SK-N-SH (cell line): ENCODE results near the gene FRS2. TPM values are rescaled to one million over a fixed set of nuclear protein-coding genes. Genes with fewer than 3 reads are reported as not detected.
A peak's percentile ranks its signal among the peaks of the same experiment; 100 is the strongest.

Source experiments
- CTCF ChIA-PET: fragments of 300-600, 350-600 bp; formaldehyde crosslinking; extraction: SDS; loops from one replicate; lab custom pipeline; 2021; lab: Yijun Ruan, JAX
- POLR2A ChIA-PET: fragments of 350-600 bp; sonication (Branson Sonifier 250); formaldehyde crosslinking; extraction: SDS; loops from one replicate; lab custom pipeline; 2020; ENCODE audit warnings: antibody characterized with exemption, inconsistent platforms; lab: Yijun Ruan, JAX
- DNase-seq: peaks from one replicate; pipeline ENCODE4 v3.0.0; 2012
- H2AFZ ChIP-seq: fragments of 200-600 bp; sonication (generic); 2 replicates; pipeline ENCODE4 v1.8.1; 2016; ENCODE audit warnings: antibody characterized with exemption, mild to moderate bottlenecking, low read depth
- H3F3A ChIP-seq: fragments of 200-600 bp; sonication (generic); replicated peaks from 2 replicates; pipeline ENCODE3; 2016; ENCODE audit warnings: antibody characterized with exemption, mild to moderate bottlenecking; ENCODE audit not compliant: insufficient read depth
- H3K27ac ChIP-seq, 2 experiments: fragments of 200-500 bp in 1 of 2; fragments of 200-600 bp in 1 of 2; sonication (Bioruptor generic) in 1 of 2; sonication (generic), shearing (Covaris generic) in 1 of 2; 2 replicates each; pipeline versions ENCODE4 v1.5.1 to v1.6.1; 2014 to 2016; ENCODE audit warnings: low read depth in 2 of 2, inconsistent platforms in 1 of 2, low read length in 1 of 2, mild to moderate bottlenecking in 1 of 2, mixed read lengths in 1 of 2
- H3K27me3 ChIP-seq: fragments of 200-600 bp; sonication (generic), shearing (Covaris generic); 2 replicates; pipeline ENCODE4 v1.6.1; 2016; ENCODE audit warnings: mixed run types; ENCODE audit not compliant: insufficient read depth
- H3K36me3 ChIP-seq, 2 experiments: fragments of 200-500 bp in 1 of 2; fragments of 200-600 bp in 1 of 2; sonication (Bioruptor generic) in 1 of 2; sonication (generic) in 1 of 2; replicated peaks in 1 of 2; 2 replicates each; pipeline versions ENCODE3 to v1.5.1; 2014 to 2016; ENCODE audit warnings: low read length in 1 of 2, mild to moderate bottlenecking in 1 of 2; ENCODE audit not compliant: insufficient read depth in 2 of 2, control insufficient read depth in 1 of 2
- H3K4me1 ChIP-seq, 2 experiments: fragments of 200-500 bp in 1 of 2; fragments of 200-600 bp in 1 of 2; sonication (Bioruptor generic) in 1 of 2; sonication (generic), shearing (Covaris generic) in 1 of 2; 2 replicates each; pipeline versions ENCODE4 v1.5.1 to v1.6.1; 2014 to 2016; ENCODE audit warnings: low read depth in 1 of 2, low read length in 1 of 2, mixed run types in 1 of 2; ENCODE audit not compliant: insufficient read depth in 2 of 2, control insufficient read depth in 1 of 2
- H3K4me2 ChIP-seq: fragments of 200-600 bp; sonication (generic), shearing (Covaris generic); 2 replicates; pipeline ENCODE4 v1.6.1; 2017; ENCODE audit warnings: mixed run types
- H3K4me3 ChIP-seq, 2 experiments: fragments of 200-500 bp in 1 of 2; fragments of 200-600 bp in 1 of 2; sonication (Bioruptor generic) in 1 of 2; sonication (generic), shearing (Covaris generic) in 1 of 2; 2 replicates each; pipeline versions ENCODE4 v1.5.1 to v1.8.1; 2014 to 2016; ENCODE audit warnings: low read depth in 2 of 2, inconsistent platforms in 1 of 2, low read length in 1 of 2, mild to moderate bottlenecking in 1 of 2, mixed read lengths in 1 of 2, moderate library complexity in 1 of 2
- H3K79me2 ChIP-seq: fragments of 200-600 bp; sonication (generic); 2 replicates; pipeline ENCODE4 v1.8.1; 2017; ENCODE audit warnings: mild to moderate bottlenecking; ENCODE audit not compliant: insufficient read depth
- H3K9ac ChIP-seq: fragments of 200-600 bp; sonication (generic); 2 replicates; pipeline ENCODE4 v1.6.1; 2017; ENCODE audit warnings: mixed run types
- H3K9me2 ChIP-seq: fragments of 200-600 bp; sonication (generic); 2 replicates; pipeline ENCODE4 v1.6.1; 2017; ENCODE audit warnings: mixed run types
- H3K9me3 ChIP-seq: fragments of 200-600 bp; sonication (generic); 2 replicates; pipeline ENCODE4 v1.6.1; 2017; ENCODE audit warnings: mixed run types, mild to moderate bottlenecking, moderate library complexity
- H4K20me1 ChIP-seq: fragments of 200-600 bp; sonication (generic); 2 replicates; pipeline ENCODE4 v1.6.1; 2017; ENCODE audit warnings: mild to moderate bottlenecking, mixed run types; ENCODE audit not compliant: insufficient read depth
- ELF1 ChIP-seq: IDR thresholded peaks from 2 replicates; pipeline ENCODE4 v1.4.0; 2012
- EP300 ChIP-seq, 2 experiments: IDR thresholded peaks; 2 replicates each; pipeline versions ENCODE4 v1.4.0 to v1.6.1; 2012; ENCODE audit warnings: borderline replicate concordance in 1 of 2, low read depth in 1 of 2, low read length in 1 of 2
- FOSL2 ChIP-seq: IDR thresholded peaks from 2 replicates; pipeline ENCODE4 v1.4.0; 2012; ENCODE audit warnings: low read depth, mild to moderate bottlenecking, moderate library complexity, borderline replicate concordance
- FOXJ3 ChIP-seq: sonication (generic); formaldehyde crosslinking; IDR thresholded peaks from 2 replicates; pipeline ENCODE4 v1.5.1; 2020; ENCODE audit warnings: mild to moderate bottlenecking, missing genetic modification reagents
- GATA2 ChIP-seq: sonication (generic); formaldehyde crosslinking; IDR thresholded peaks from 2 replicates; pipeline ENCODE4 v1.5.0; 2020; ENCODE audit warnings: mild to moderate bottlenecking, missing genetic modification reagents
- MEF2A ChIP-seq: IDR thresholded peaks from 2 replicates; pipeline ENCODE4 v1.4.0; 2012; ENCODE audit warnings: low read depth, borderline replicate concordance
- MXI1 ChIP-seq: IDR thresholded peaks from 2 replicates; pipeline ENCODE4 v1.6.1; 2012; ENCODE audit warnings: mild to moderate bottlenecking, low read depth, low read length, improper control_type of control experiment
- POLR2AphosphoS5 ChIP-seq: IDR thresholded peaks from 2 replicates; pipeline ENCODE4 v1.6.1; 2012; ENCODE audit warnings: low read depth, low read length
- RAD21 ChIP-seq: IDR thresholded peaks from 2 replicates; pipeline ENCODE4 v1.6.1; 2012; ENCODE audit warnings: mild to moderate bottlenecking, low read length
- RCOR1 ChIP-seq: fragments of 150-350 bp; IDR thresholded peaks from 2 replicates; pipeline ENCODE4 v1.6.1; 2017; ENCODE audit warnings: antibody characterized with exemption, low read length
- RFX5 ChIP-seq: IDR thresholded peaks from 2 replicates; pipeline ENCODE4 v1.6.1; 2012; ENCODE audit warnings: mild to moderate bottlenecking, improper control_type of control experiment, low read length
- TAF1 ChIP-seq: IDR thresholded peaks from 2 replicates; pipeline ENCODE4 v1.6.1; 2012; ENCODE audit warnings: low read depth, mild to moderate bottlenecking, low read length, moderate library complexity, borderline replicate concordance
- TCF12 ChIP-seq: IDR thresholded peaks from 2 replicates; pipeline ENCODE4 v1.4.0; 2012
- USF2 ChIP-seq: fragments of 150-350 bp; IDR thresholded peaks from 2 replicates; pipeline ENCODE4 v1.6.1; 2017; ENCODE audit warnings: antibody characterized with exemption, low read length, low read depth, borderline replicate concordance
- YY1 ChIP-seq: IDR thresholded peaks from 2 replicates; pipeline ENCODE4 v1.4.0; 2012; ENCODE audit warnings: low read depth, mild to moderate bottlenecking
- WGBS: methylation state at CpG from one replicate; pipeline ENCODE4 v1.1.6; 2017; ENCODE audit warnings: low lambda C conversion rate; 5-methylcytosine and 5-hydroxymethylcytosine counted together
- polyA plus RNA-seq, 3 experiments: library from polyadenylated mRNA; depleted of rRNA; stranded (reverse); fragments of >200 nt; gene quantifications; 2 replicates each; pipeline ENCODE4 v1.2.3, GENCODE V29; 2012
- TF ChIP-seq, protein P1 (sequence below): IDR thresholded peaks from 2 replicates; pipeline ENCODE4 v1.4.0; 2012; ENCODE audit warnings: low read depth, borderline replicate concordance

FRS2 gene
- polyA plus RNA-seq, 1 of the 3 experiments (the other 2 are of a cell fraction): 7.1 TPM

GRCh38 chr12:69502345-69503081 lies 32.3 kb downstream of the FRS2 start (continued):
- TF ChIP-seq USF2 (no peak), MEF2A (no peak), ELF1 (no peak), FOSL2 (peak; percentile 85), MXI1 (no peak), EP300 (IDR thresholded peaks at IDR 0.05; ENCODE audit: borderline replicate concordance in 1 of 2, low read depth in 1 of 2, low read length in 1 of 2) (no peak; a peak in 1 of 4 replicates), RFX5 (no peak), RCOR1 (no peak), YY1 (no peak), TAF1 (no peak), TCF12 (peak; percentile 67), RAD21 (no peak), GATA2 (CRISPR knock-in tag) (no peak), FOXJ3 (CRISPR knock-in tag) (no peak)

GRCh38 chr12:69508091-69508490 lies 37.9 kb downstream of the FRS2 start:
- 90% methylated on average over 1 of the region's 1 CpG for WGBS
- no peak for DNase-seq

More at GRCh38 chr12:69508091-69508490, 37.9 kb downstream of the FRS2 start:
- H3K9ac ChIP-seq: no peak overlapping the region
- H3K4me1 ChIP-seq: peaks cover 30 to 33% of the 10 kb centered on the region in 2 experiments
- H3F3A ChIP-seq: peaks cover 37% of the 10 kb centered on the region
- peaks cover 98% of the 10 kb centered on the region for H3K79me2 ChIP-seq
- POLR2A ChIA-PET: no interaction called here
- TF ChIP-seq RAD21 (no peak), POLR2AphosphoS5 (no peak), FOSL2 (no peak), TCF12 (no peak)
- TF ChIP-seq, protein P1, sequence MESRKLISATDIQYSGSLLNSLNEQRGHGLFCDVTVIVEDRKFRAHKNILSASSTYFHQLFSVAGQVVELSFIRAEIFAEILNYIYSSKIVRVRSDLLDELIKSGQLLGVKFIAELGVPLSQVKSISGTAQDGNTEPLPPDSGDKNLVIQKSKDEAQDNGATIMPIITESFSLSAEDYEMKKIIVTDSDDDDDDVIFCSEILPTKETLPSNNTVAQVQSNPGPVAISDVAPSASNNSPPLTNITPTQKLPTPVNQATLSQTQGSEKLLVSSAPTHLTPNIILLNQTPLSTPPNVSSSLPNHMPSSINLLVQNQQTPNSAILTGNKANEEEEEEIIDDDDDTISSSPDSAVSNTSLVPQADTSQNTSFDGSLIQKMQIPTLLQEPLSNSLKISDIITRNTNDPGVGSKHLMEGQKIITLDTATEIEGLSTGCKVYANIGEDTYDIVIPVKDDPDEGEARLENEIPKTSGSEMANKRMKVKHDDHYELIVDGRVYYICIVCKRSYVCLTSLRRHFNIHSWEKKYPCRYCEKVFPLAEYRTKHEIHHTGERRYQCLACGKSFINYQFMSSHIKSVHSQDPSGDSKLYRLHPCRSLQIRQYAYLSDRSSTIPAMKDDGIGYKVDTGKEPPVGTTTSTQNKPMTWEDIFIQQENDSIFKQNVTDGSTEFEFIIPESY: no peak
- no peaks in the 10 kb centered on the region for H3K9me2 ChIP-seq
- no peak overlapping the region for H3K4me3 ChIP-seq
- H3K27me3 ChIP-seq: no peaks in the 10 kb centered on the region
- no peaks in the 10 kb centered on the region for H3K9me3 ChIP-seq
- H3K4me2 ChIP-seq: no peak overlapping the region
- H2AFZ ChIP-seq: no peak overlapping the region
- H3K27ac ChIP-seq: peak overlapping the region; percentile 72 to 91; a peak in 3 of 4 replicates
- H3K36me3 ChIP-seq: peaks cover 3 to 5% of the 10 kb centered on the region in 2 experiments
- CTCF ChIA-PET: no interaction called here
- H4K20me1 ChIP-seq: peaks cover 40% of the 10 kb centered on the region
